OCI-LY7 (cell line): Measurements from ENCODE around the gene THTPA. TPM values are rescaled to one million over a fixed set of nuclear protein-coding genes. Genes with fewer than 3 reads are reported as not detected.
"Not testable (repeated sequence)": the region's sequence is repeated elsewhere in the genome, so short reads cannot be mapped to it uniquely, and the experiment has no call there.

Source experiments
- BruUV-seq: library from RNA; stranded (reverse); fragments of 400-500 nt; replicated peaks from 2 replicates; lab custom pipeline; 2021; lab: Mats Ljungman, UMichigan
- CTCF ChIA-PET: fragments of 300-600 bp; sonication (Branson Sonifier 250); formaldehyde crosslinking; loops from one replicate; lab custom pipeline; 2022; ENCODE audit warnings: antibody characterized with exemption; ENCODE audit not compliant: unreplicated experiment; lab: Charles Lee
- POLR2A ChIA-PET: fragments of 300-600 bp; sonication (Branson Sonifier 250); formaldehyde crosslinking; loops from one replicate; lab custom pipeline; 2022; ENCODE audit warnings: antibody characterized with exemption; lab: Charles Lee
- DNase-seq: peaks from one replicate; pipeline ENCODE4 v3.0.0-alpha.2; 2015; ENCODE audit warnings: low spot score
- H2AFZ ChIP-seq: fragments of 200-600 bp; sonication (generic), shearing (Covaris generic); 2 replicates; pipeline ENCODE4 v1.6.1; 2014; ENCODE audit warnings: mild to moderate bottlenecking, antibody characterized with exemption, low read length, moderate library complexity
- H3K27ac ChIP-seq: fragments of 200-600 bp; sonication (generic); 2 replicates; pipeline ENCODE4 v1.5.1; 2014; ENCODE audit warnings: mixed run types, low read depth, mild to moderate bottlenecking, moderate library complexity, low read length, inconsistent platforms; ENCODE audit not compliant: poor library complexity, severe bottlenecking
- H3K36me3 ChIP-seq: fragments of 200-600 bp; sonication (generic); 2 replicates; pipeline ENCODE4 v1.6.1; 2014; ENCODE audit warnings: mild to moderate bottlenecking, antibody characterized with exemption, low read length, moderate library complexity, mixed read lengths; ENCODE audit not compliant: insufficient read depth
- H3K4me1 ChIP-seq: fragments of 200-600 bp; sonication (generic); 2 replicates; pipeline ENCODE4 v1.5.1; 2014; ENCODE audit warnings: mild to moderate bottlenecking, low read length; ENCODE audit not compliant: insufficient read depth, poor library complexity, severe bottlenecking
- H3K4me2 ChIP-seq: fragments of 200-600 bp; sonication (generic); 2 replicates; pipeline ENCODE4 v1.6.1; 2014; ENCODE audit warnings: mild to moderate bottlenecking, low read length
- H3K4me3 ChIP-seq: fragments of 200-600 bp; sonication (generic); 2 replicates; pipeline ENCODE4 v1.5.1; 2014; ENCODE audit warnings: mild to moderate bottlenecking, low read depth, low read length; ENCODE audit not compliant: poor library complexity, severe bottlenecking
- H3K79me2 ChIP-seq: fragments of 200-600 bp; sonication (generic); 2 replicates; pipeline ENCODE4 v1.6.1; 2016; ENCODE audit warnings: low read depth, mild to moderate bottlenecking, low read length, moderate library complexity, mixed read lengths; ENCODE audit not compliant: insufficient read depth
- H3K9me2 ChIP-seq: fragments of 200-600 bp; sonication (generic); 2 replicates; pipeline ENCODE4 v1.6.1; 2016; ENCODE audit warnings: mild to moderate bottlenecking, low read length, mixed read lengths; ENCODE audit not compliant: insufficient read depth
- H3K9me3 ChIP-seq: fragments of 200-600 bp; sonication (generic); 2 replicates; pipeline ENCODE4 v1.6.1; 2014; ENCODE audit warnings: mild to moderate bottlenecking, mixed run types, low read length, mixed read lengths
- H4K20me1 ChIP-seq: fragments of 200-600 bp; sonication (generic); 2 replicates; pipeline ENCODE4 v1.6.1; 2014; ENCODE audit warnings: mild to moderate bottlenecking, antibody characterized with exemption, low read length, moderate library complexity, mixed read lengths; ENCODE audit not compliant: insufficient read depth
- EZH2phosphoT487 ChIP-seq: fragments of 200-600 bp; sonication (generic); IDR thresholded peaks from 2 replicates; pipeline ENCODE4 v1.6.1; 2018; ENCODE audit warnings: low read depth, borderline replicate concordance, mild to moderate bottlenecking, mixed run types, antibody characterized with exemption, low read length, moderate library complexity, mixed read lengths
- intact Hi-C: fragments of 100-400 bp; cut with micrococcal nuclease; formaldehyde crosslinking; loops from one replicate; pipeline ENCODE4 v1.10.0; 2022; ENCODE audit not compliant: unreplicated experiment
- total RNA-seq, 2 experiments: library from RNA; depleted of rRNA in 1 of 2; stranded (reverse); fragments of >200 nt in 1 of 2; shearing (Covaris generic) in 1 of 2; gene quantifications; 2 replicates each; pipeline ENCODE4 v1.2.3, GENCODE V29; 2014 to 2022
- TF ChIP-seq, protein P1 (sequence below): fragments of 200-600 bp; sonication (generic); conservative IDR thresholded peaks from 2 replicates; pipeline ENCODE4 v1.5.1; 2014; ENCODE audit warnings: mild to moderate bottlenecking, antibody characterized with exemption, low read length, moderate library complexity, mixed read lengths

Gene THTPA
- total RNA-seq, 2 experiments from 2014 or later, result 15.4 to 28.6 TPM

DNA sequence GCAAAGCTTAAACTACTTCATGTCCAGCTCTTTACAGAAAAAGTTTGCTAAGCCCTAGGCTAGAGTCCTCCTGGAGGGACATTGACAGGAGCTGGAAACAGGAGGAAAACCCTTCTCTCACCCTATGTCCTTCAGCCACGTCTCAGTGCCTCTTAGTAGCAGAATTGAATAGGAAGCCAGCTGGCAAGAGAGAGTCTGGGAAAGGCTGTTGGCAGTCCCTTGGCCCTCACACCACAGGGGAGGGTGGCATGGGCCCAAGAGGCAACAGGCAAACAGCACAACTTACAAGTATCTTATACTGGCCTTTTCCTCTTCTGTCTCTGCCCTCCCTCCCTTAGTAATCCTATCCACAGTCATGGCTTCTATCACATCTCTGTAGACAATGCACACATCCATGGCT lies 52.4 kb downstream of the THTPA start:
- no peaks in the 10 kb centered on the region for H3K9me3 ChIP-seq
- no peak overlapping the region for H3K4me2 ChIP-seq
- H3K4me1 ChIP-seq, result no peaks in the 10 kb centered on the region
- TF ChIP-seq, protein P1, sequence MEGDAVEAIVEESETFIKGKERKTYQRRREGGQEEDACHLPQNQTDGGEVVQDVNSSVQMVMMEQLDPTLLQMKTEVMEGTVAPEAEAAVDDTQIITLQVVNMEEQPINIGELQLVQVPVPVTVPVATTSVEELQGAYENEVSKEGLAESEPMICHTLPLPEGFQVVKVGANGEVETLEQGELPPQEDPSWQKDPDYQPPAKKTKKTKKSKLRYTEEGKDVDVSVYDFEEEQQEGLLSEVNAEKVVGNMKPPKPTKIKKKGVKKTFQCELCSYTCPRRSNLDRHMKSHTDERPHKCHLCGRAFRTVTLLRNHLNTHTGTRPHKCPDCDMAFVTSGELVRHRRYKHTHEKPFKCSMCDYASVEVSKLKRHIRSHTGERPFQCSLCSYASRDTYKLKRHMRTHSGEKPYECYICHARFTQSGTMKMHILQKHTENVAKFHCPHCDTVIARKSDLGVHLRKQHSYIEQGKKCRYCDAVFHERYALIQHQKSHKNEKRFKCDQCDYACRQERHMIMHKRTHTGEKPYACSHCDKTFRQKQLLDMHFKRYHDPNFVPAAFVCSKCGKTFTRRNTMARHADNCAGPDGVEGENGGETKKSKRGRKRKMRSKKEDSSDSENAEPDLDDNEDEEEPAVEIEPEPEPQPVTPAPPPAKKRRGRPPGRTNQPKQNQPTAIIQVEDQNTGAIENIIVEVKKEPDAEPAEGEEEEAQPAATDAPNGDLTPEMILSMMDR, result no peak
- no peak for TF ChIP-seq EZH2phosphoT487
- H3K9me2 ChIP-seq, result no peaks in the 10 kb centered on the region
- no peaks in the 10 kb centered on the region for H4K20me1 ChIP-seq
- no peak for DNase-seq
- POLR2A ChIA-PET, result no interaction called here
- no peak overlapping the region for H3K4me3 ChIP-seq
- CTCF ChIA-PET, result no interaction called here
- BruUV-seq, result no TSS peak
- intact Hi-C loops, result no loop called here
- H2AFZ ChIP-seq, result no peak overlapping the region
- no peaks in the 10 kb centered on the region for H3K36me3 ChIP-seq
- no peak overlapping the region for H3K27ac ChIP-seq
- H3K79me2 ChIP-seq, result no peaks in the 10 kb centered on the region

DNA sequence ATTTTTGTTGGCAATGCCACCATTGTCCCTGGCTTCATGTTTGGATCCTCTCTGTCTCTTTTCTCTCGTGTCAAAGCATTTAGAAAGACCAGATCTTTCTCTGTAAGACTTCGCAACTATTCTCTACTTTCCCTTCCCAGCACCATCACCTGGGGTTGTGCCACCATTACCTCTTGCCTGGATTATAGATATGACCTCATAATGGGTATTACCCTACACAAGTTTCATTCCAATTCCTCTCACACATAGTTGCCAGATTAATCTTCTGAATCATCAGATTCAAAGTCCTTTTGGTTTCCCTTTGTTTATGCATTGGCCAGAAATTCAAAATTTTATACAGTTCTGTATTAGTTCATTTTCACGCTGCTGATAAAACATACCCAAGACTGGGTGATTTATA lies 52.9 kb downstream of the THTPA start:
- H2AFZ ChIP-seq, result no peak overlapping the region
- no peak overlapping the region for H3K4me2 ChIP-seq
- H3K27ac ChIP-seq, result no peak overlapping the region
- no peaks in the 10 kb centered on the region for H4K20me1 ChIP-seq
- H3K4me3 ChIP-seq, result no peak overlapping the region
- no peaks in the 10 kb centered on the region for H3K79me2 ChIP-seq
- no peak for DNase-seq
- TF ChIP-seq, protein P1, result no peak
- TF ChIP-seq EZH2phosphoT487, result no peak
- ChIA-PET CTCF (no interaction called here), POLR2A (no interaction called here)
- intact Hi-C loops, result no loop called here
- H3K4me1 ChIP-seq, result no peaks in the 10 kb centered on the region
- no peaks in the 10 kb centered on the region for H3K9me3 ChIP-seq
- no peaks in the 10 kb centered on the region for H3K36me3 ChIP-seq
- BruUV-seq, result no TSS peak
- no peaks in the 10 kb centered on the region for H3K9me2 ChIP-seq

DNA sequence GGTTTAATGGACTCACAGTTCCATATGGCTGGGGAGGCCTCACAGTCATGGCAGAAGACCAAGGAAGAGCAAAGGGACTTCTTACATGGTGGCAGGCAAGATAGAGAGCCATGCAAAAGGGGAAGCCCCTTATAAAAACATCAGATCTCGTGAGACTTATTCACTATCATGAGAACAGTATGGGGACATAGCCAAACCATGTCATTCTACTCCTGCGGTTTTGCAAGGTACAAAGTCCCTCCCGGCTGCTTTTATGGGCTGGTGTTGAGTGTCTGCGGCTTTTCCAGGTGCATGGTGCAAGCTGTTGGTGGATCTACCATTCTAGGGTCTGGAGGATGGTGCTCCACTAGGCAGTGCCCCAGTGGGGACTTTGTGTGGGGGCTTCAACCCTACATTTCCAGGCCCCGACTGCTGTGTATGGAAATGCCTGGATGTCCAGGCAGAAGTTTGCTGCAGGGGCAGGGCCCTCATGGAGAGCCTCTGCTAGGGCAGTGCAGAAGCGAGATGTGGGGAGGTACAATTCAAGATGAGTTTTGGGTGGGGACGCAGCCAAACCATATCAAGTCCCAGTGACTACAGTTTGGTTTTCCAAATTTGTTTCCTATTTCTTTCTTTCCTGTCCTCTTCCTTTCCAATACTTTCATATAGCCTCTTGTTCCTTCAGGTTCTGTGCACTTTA lies 53.5 kb downstream of the THTPA start:
- H3K4me2 ChIP-seq, BruUV-seq, CTCF ChIA-PET, H2AFZ ChIP-seq, H3K36me3 ChIP-seq, H3K9me3 ChIP-seq, POLR2A ChIA-PET, H3K9me2 ChIP-seq, H3K4me1 ChIP-seq, H3K27ac ChIP-seq, H3K79me2 ChIP-seq, DNase-seq, intact Hi-C loops, H3K4me3 ChIP-seq, H4K20me1 ChIP-seq: not testable (repeated sequence)

Other genes starting within 250 kb of the THTPA start
- 7.2 and 8.6 TPM in 2 replicates for gene BCL2L2, start 249.4 kb upstream of the THTPA start, total RNA-seq (2014; rRNA removed; shearing (Covaris generic))
- 17.4 and 18.0 TPM in 2 replicates for gene BCL2L2, start 249.4 kb upstream of the THTPA start, total RNA-seq (2022)
- 120 and 167 TPM in 2 replicates for gene PABPN1, start 234.8 kb upstream of the THTPA start, total RNA-seq (2014; rRNA removed; shearing (Covaris generic))
- gene PABPN1, start 234.8 kb upstream of the THTPA start, total RNA-seq (2022), result 314 and 319 TPM in 2 replicates
- not detected in 2 replicates for gene SLC22A17, start 203.4 kb upstream of the THTPA start, total RNA-seq (2014; rRNA removed; shearing (Covaris generic))
- not detected in 2 replicates for gene SLC22A17, start 203.4 kb upstream of the THTPA start, total RNA-seq (2022)
- not detected in 2 replicates for gene EFS, start 191.1 kb upstream of the THTPA start, total RNA-seq (2014; rRNA removed; shearing (Covaris generic))
- not detected in 2 replicates for gene EFS, start 191.1 kb upstream of the THTPA start, total RNA-seq (2022)
- not detected in 2 replicates for gene IL25, start 183.5 kb upstream of the THTPA start, total RNA-seq (2014; rRNA removed; shearing (Covaris generic))
- not detected in 2 replicates for gene IL25, start 183.5 kb upstream of the THTPA start, total RNA-seq (2022)
- not detected in 2 replicates for gene CMTM5, start 179.2 kb upstream of the THTPA start, total RNA-seq (2014; rRNA removed; shearing (Covaris generic))
- gene CMTM5, start 179.2 kb upstream of the THTPA start, total RNA-seq (2022), result not detected in 2 replicates
- gene MYH6, start 148.0 kb upstream of the THTPA start, total RNA-seq (2014; rRNA removed; shearing (Covaris generic)), result not detected in 2 replicates
- not detected in 2 replicates for gene MYH6, start 148.0 kb upstream of the THTPA start, total RNA-seq (2022)
- gene MYH7, start 120.6 kb upstream of the THTPA start, total RNA-seq (2014; rRNA removed; shearing (Covaris generic)), result not detected in 2 replicates
- not detected in 2 replicates for gene MYH7, start 120.6 kb upstream of the THTPA start, total RNA-seq (2022)
- 53.6 and 87.1 TPM in 2 replicates for gene NGDN, start 86.6 kb upstream of the THTPA start, total RNA-seq (2014; rRNA removed; shearing (Covaris generic))
- 48.7 and 57.5 TPM in 2 replicates for gene NGDN, start 86.6 kb upstream of the THTPA start, total RNA-seq (2022)
- 0.60 and 0.62 TPM in 2 replicates for gene ZFHX2, start 4.5 kb upstream of the THTPA start, total RNA-seq (2014; rRNA removed; shearing (Covaris generic))
- 1.2 and 1.8 TPM in 2 replicates for gene ZFHX2, start 4.5 kb upstream of the THTPA start, total RNA-seq (2022)
- 110 and 129 TPM in 2 replicates for gene AP1G2, start 11.5 kb downstream of the THTPA start, total RNA-seq (2014; rRNA removed; shearing (Covaris generic))
- 209 and 235 TPM in 2 replicates for gene AP1G2, start 11.5 kb downstream of the THTPA start, total RNA-seq (2022)
- gene JPH4, start 22.5 kb downstream of the THTPA start, total RNA-seq (2014; rRNA removed; shearing (Covaris generic)), result not detected in 2 replicates
- gene JPH4, start 22.5 kb downstream of the THTPA start, total RNA-seq (2022), result not detected in 2 replicates
- gene DHRS2, start 80.1 kb downstream of the THTPA start, total RNA-seq (2014; rRNA removed; shearing (Covaris generic)), result not detected in 2 replicates
- not detected in 2 replicates for gene DHRS2, start 80.1 kb downstream of the THTPA start, total RNA-seq (2022)